B cell (primary cell): ENCODE measurements around the gene LAP3. TPM values are rescaled to one million over a fixed set of nuclear protein-coding genes. Genes with fewer than 3 reads are reported as not detected.

ENCODE experiments used
- ATAC-seq: fragments of 200-7000 bp; cut with Tn5 transposase; one replicate; pipeline ENCODE4 v1.10.0; 2021; ENCODE audit warnings: low read depth, mild to moderate bottlenecking, moderate number of reproducible peaks, moderate library complexity
- CTCF ChIA-PET: fragments of 350-600 bp; sonication (Branson Sonifier 250); formaldehyde crosslinking; loops from one replicate; lab custom pipeline; 2021; ENCODE audit warnings: antibody characterized with exemption, inconsistent platforms; lab: Charles Lee
- POLR2A ChIA-PET: fragments of 350-600 bp; sonication (Branson Sonifier 250); formaldehyde crosslinking; loops from one replicate; lab custom pipeline; 2021; ENCODE audit warnings: antibody characterized with exemption; lab: Charles Lee
- DNase-seq: peaks from one replicate; pipeline ENCODE4 v3.0.0; 2013
- H2AFZ ChIP-seq: 2 replicates; pipeline ENCODE4 v1.6.1; 2012; ENCODE audit warnings: mild to moderate bottlenecking, low read depth, low read length; ENCODE audit not compliant: insufficient read depth, poor library complexity, severe bottlenecking
- H3K27ac ChIP-seq, 2 donors: 1 replicate in 1 of 2; 2 replicates in 1 of 2; pipeline ENCODE4 v1.5.1; 2012 to 2013; ENCODE audit warnings: low read length in 2 of 2, mild to moderate bottlenecking in 2 of 2, moderate library complexity in 1 of 2
- H3K27me3 ChIP-seq, 4 experiments: fragments of 200-600 bp in 1 of 4; sonication (generic) in 1 of 4; replicated peaks in 1 of 4; 1 replicate in 2 of 4; 2 replicates in 2 of 4; pipeline versions ENCODE4 v1.6.1 to v1.7.0; 2013 to 2016; ENCODE audit warnings: low read length in 3 of 4, mild to moderate bottlenecking in 2 of 4, mixed read lengths in 1 of 4, moderate library complexity in 1 of 4; ENCODE audit not compliant: insufficient read depth in 4 of 4, control insufficient read depth in 3 of 4; ENCODE audit errors: control extremely low read depth in 1 of 4
- H3K36me3 ChIP-seq, 2 experiments: replicated peaks in 1 of 2; 1 replicate in 1 of 2; 2 replicates in 1 of 2; pipeline versions ENCODE4 v1.6.1 to v1.7.1; 2013; ENCODE audit warnings: low read length in 1 of 2; ENCODE audit not compliant: insufficient read depth in 2 of 2, control insufficient read depth in 1 of 2; ENCODE audit errors: control extremely low read depth in 1 of 2, extremely low read depth in 1 of 2
- H3K4me1 ChIP-seq, 2 donors: fragments of 200-600 bp in 1 of 2; sonication (generic) in 1 of 2; 1 replicate in 1 of 2; 2 replicates in 1 of 2; pipeline versions ENCODE4 v1.5.1 to v1.6.1; 2013 to 2017; ENCODE audit warnings: low read length in 2 of 2; ENCODE audit not compliant: control insufficient read depth in 2 of 2, insufficient read depth in 2 of 2
- H3K4me2 ChIP-seq: replicated peaks from 2 replicates; pipeline ENCODE3; 2012; ENCODE audit warnings: mild to moderate bottlenecking, low read depth, low read length; ENCODE audit not compliant: poor library complexity, severe bottlenecking
- H3K4me3 ChIP-seq, 5 experiments: fragments of 200-600 bp in 1 of 5; sonication (generic) in 1 of 5; 1 replicate in 3 of 5; 2 replicates in 2 of 5; pipeline versions ENCODE4 v1.5.1 to v1.7.0; 2011 to 2016; ENCODE audit warnings: low read length in 4 of 5, mild to moderate bottlenecking in 4 of 5, low read depth in 2 of 5, control low read depth in 1 of 5, moderate library complexity in 1 of 5; ENCODE audit not compliant: insufficient read depth in 1 of 5; ENCODE audit errors: control extremely low read depth in 1 of 5, extremely low read depth in 1 of 5
- H3K79me2 ChIP-seq: fragments of 200-600 bp; sonication (generic); one replicate; pipeline ENCODE4 v1.6.0; 2016; ENCODE audit warnings: low read length; ENCODE audit not compliant: control insufficient read depth, insufficient read depth
- H3K9ac ChIP-seq: fragments of 200-600 bp; sonication (generic); 2 replicates; pipeline ENCODE4 v1.6.1; 2017; ENCODE audit warnings: mild to moderate bottlenecking, low read length, moderate library complexity
- H3K9me3 ChIP-seq, 3 donors: one replicate each; pipeline versions ENCODE4 v1.6.1 to v1.7.1; 2013; ENCODE audit warnings: low read length in 2 of 3; ENCODE audit not compliant: control insufficient read depth in 2 of 3, insufficient read depth in 1 of 3; ENCODE audit errors: control extremely low read depth in 1 of 3
- H4K20me1 ChIP-seq: 2 replicates; pipeline ENCODE4 v1.6.0; 2012; ENCODE audit warnings: mild to moderate bottlenecking, low read length; ENCODE audit not compliant: insufficient read depth, control insufficient read depth, poor library complexity, severe bottlenecking
- H3K27ac Mint-ChIP-seq: one replicate; pipeline ENCODE4 v1.8.0; 2021; ENCODE audit warnings: mixed read lengths
- H3K27me3 Mint-ChIP-seq: one replicate; pipeline ENCODE4 v1.8.0; 2021; ENCODE audit warnings: mixed read lengths
- H3K4me1 Mint-ChIP-seq: one replicate; pipeline ENCODE4 v1.8.0; 2021; ENCODE audit warnings: mixed read lengths
- H3K4me3 Mint-ChIP-seq: one replicate; pipeline ENCODE4 v1.8.0; 2021; ENCODE audit warnings: mixed read lengths
- H3K9me3 Mint-ChIP-seq: one replicate; pipeline ENCODE4 v1.8.0; 2022; ENCODE audit warnings: mixed read lengths; ENCODE audit not compliant: insufficient read depth
- EZH2 ChIP-seq: IDR thresholded peaks from 2 replicates; pipeline ENCODE4 v1.6.1; 2012; ENCODE audit warnings: borderline replicate concordance, low read depth, mild to moderate bottlenecking, moderate library complexity, low read length; ENCODE audit not compliant: insufficient read depth, poor library complexity, severe bottlenecking
- WGBS: methylation state at CpG from one replicate; pipeline ENCODE4 v1.1.5; 2013; ENCODE audit warnings: missing lambda C conversion rate; ENCODE audit not compliant: insufficient coverage; 5-methylcytosine and 5-hydroxymethylcytosine counted together
- intact Hi-C: fragments of 100-400 bp; cut with micrococcal nuclease; formaldehyde crosslinking; loops from one replicate; pipeline ENCODE4 v1.10.0; 2022
- polyA plus RNA-seq: library from polyadenylated mRNA; depleted of rRNA; stranded (reverse); fragments of >200 nt; gene quantifications from 2 replicates; pipeline ENCODE4 v1.2.3, GENCODE V29; 2012
- total RNA-seq, 2 donors: library from RNA; stranded (reverse); fragments of 120-200 nt in 1 of 2; gene quantifications; 1 replicate in 1 of 2; 2 replicates in 1 of 2; pipeline versions ENCODE4 v1.2.3 to v1.2.4, GENCODE V29; 2013 to 2022
- TF ChIP-seq, protein P1 (sequence below): fragments of 200-600 bp; IDR thresholded peaks from one replicate; pipeline ENCODE4 v1.8.0; 2022; ENCODE audit warnings: antibody characterized with exemption, mild to moderate bottlenecking

The LAP3 gene
- total and polyA plus RNA-seq, 2 donors (not counting 1 experiment from before 2014, with no cell fraction given), result 18.4 to 30.1 TPM

GRCh38 chr4:17578482-17578891 lies 1.5 kb downstream of the LAP3 start:
- intact Hi-C loops, result no loop called here
- Histone ChIP-seq H3K9me3 (peaks cover 0 to 4% (median 0%) of the 10 kb centered on the region in 3 donors), H3K9ac (peak overlapping the region; percentile 82), H3K79me2 (peaks cover 12% of the 10 kb centered on the region), H3K27ac (peak overlapping the region; percentile 85 to 87), H3K27me3 (no peaks in the 10 kb centered on the region), H2AFZ (peak overlapping the region; percentile 74), H3K4me1 (peaks cover 13 to 25% of the 10 kb centered on the region in 2 donors), H3K36me3 (peaks cover 0 to 22% of the 10 kb centered on the region in 2 experiments), H3K4me3 (peak overlapping the region in 4 of 5 experiments; percentile 79 to 95 (median 87)), H4K20me1 (no peaks in the 10 kb centered on the region), H3K4me2 (peak overlapping the region; percentile 78)
- Mint-ChIP-seq H3K9me3 (no peaks in the 10 kb centered on the region), H3K27ac (peak overlapping the region; percentile 96), H3K4me1 (peaks cover 30% of the 10 kb centered on the region), H3K4me3 (peak overlapping the region; percentile 92), H3K27me3 (no peaks in the 10 kb centered on the region)
- ChIA-PET POLR2A (interaction anchor here (1.6 to 1.8 kb wide), 2 partner anchors 17 to 36 kb away, joined by 5 to 14 read pairs; partner anchors contain the start of gene MED28), CTCF (interaction anchor here (0.9 to 2.0 kb wide), 4 partner anchors 14 to 36 kb away, joined by 3 to 9 read pairs (median 6); partner anchors contain the start of gene MED28)
- TF ChIP-seq, protein P1, sequence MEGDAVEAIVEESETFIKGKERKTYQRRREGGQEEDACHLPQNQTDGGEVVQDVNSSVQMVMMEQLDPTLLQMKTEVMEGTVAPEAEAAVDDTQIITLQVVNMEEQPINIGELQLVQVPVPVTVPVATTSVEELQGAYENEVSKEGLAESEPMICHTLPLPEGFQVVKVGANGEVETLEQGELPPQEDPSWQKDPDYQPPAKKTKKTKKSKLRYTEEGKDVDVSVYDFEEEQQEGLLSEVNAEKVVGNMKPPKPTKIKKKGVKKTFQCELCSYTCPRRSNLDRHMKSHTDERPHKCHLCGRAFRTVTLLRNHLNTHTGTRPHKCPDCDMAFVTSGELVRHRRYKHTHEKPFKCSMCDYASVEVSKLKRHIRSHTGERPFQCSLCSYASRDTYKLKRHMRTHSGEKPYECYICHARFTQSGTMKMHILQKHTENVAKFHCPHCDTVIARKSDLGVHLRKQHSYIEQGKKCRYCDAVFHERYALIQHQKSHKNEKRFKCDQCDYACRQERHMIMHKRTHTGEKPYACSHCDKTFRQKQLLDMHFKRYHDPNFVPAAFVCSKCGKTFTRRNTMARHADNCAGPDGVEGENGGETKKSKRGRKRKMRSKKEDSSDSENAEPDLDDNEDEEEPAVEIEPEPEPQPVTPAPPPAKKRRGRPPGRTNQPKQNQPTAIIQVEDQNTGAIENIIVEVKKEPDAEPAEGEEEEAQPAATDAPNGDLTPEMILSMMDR, result no peak
- no peak for TF ChIP-seq EZH2
- no peak for ATAC-seq
- WGBS, result no CpG with 5 or more reads among the region's 6 CpGs
- peak; percentile 49 for DNase-seq

GRCh38 chr4:17580969-17581368 lies 4.0 kb downstream of the LAP3 start:
- no peak overlapping the region for H2AFZ ChIP-seq
- H3K79me2 ChIP-seq, result peaks cover 12% of the 10 kb centered on the region
- no peaks in the 10 kb centered on the region for H4K20me1 ChIP-seq
- H3K36me3 ChIP-seq, result peaks cover 0 to 45% of the 10 kb centered on the region in 2 experiments
- H3K9ac ChIP-seq, result no peak overlapping the region
- no CpG with 5 or more reads among the region's 7 CpGs for WGBS
- DNase-seq, result no peak
- Mint-ChIP-seq H3K9me3 (no peaks in the 10 kb centered on the region), H3K27me3 (no peaks in the 10 kb centered on the region), H3K27ac (no peak overlapping the region), H3K4me3 (no peak overlapping the region), H3K4me1 (peaks cover 30% of the 10 kb centered on the region)
- H3K4me1 ChIP-seq, result peaks cover 13 to 25% of the 10 kb centered on the region in 2 donors
- ChIA-PET CTCF (no interaction called here), POLR2A (no interaction called here)
- H3K27me3 ChIP-seq, result no peaks in the 10 kb centered on the region
- intact Hi-C loops, result no loop called here
- no peak for TF ChIP-seq EZH2
- TF ChIP-seq, protein P1, result no peak
- H3K4me2 ChIP-seq, result no peak overlapping the region
- H3K27ac ChIP-seq, result no peak overlapping the region
- ATAC-seq, result no peak
- H3K9me3 ChIP-seq, result peaks cover 0 to 4% (median 0%) of the 10 kb centered on the region in 3 donors
- no peak overlapping the region for H3K4me3 ChIP-seq
